HG03135 (cell line): ENCODE results near the gene FBXW7.

Source experiments
- ATAC-seq: cut with Tn5 transposase; IDR thresholded peaks from one replicate; pipeline ENCODE4 v1.9.1; 2021; ENCODE audit warnings: mild to moderate bottlenecking, moderate library complexity; ENCODE audit not compliant: unreplicated experiment

Gene FBXW7

DNA sequence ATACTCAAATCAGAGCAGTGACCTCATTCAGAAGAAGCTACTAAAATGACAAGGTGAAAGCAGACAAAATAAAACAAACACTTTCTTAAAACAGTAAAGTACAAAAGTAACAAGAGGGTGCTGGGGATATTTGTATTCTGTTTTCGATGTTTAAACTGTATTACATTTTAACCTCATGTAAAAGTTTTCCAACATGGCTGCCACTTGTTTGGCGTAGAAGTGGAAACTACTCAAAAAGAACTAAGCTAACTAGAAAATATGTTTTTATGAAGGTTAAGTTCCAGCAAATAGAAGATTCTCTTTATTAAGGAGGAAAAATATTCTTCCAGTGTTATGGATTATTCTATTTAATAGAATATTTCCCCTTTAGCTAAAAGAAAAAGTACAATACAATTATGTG is 155.0 kb downstream of the FBXW7 start:
- ATAC-seq = no peak

- ATAC-seq = no peak
These were observed 155.7 kb downstream of the FBXW7 start for GRCh38 chr4:152380185-152380584.

GRCh38 chr4:152374606-152375285 is 161.1 kb downstream of the FBXW7 start:
- no peak for ATAC-seq

- ATAC-seq = no peak
These were observed 161.7 kb downstream of the FBXW7 start for GRCh38 chr4:152374153-152374552.

GRCh38 chr4:152372444-152372843 is 163.4 kb downstream of the FBXW7 start:
- no peak for ATAC-seq

- no peak for ATAC-seq
These were observed 166.0 kb downstream of the FBXW7 start for GRCh38 chr4:152369902-152370295.

GRCh38 chr4:152369203-152369901 is 166.5 kb downstream of the FBXW7 start:
- ATAC-seq = no peak

- no peak for ATAC-seq
These were observed 167.9 kb downstream of the FBXW7 start for GRCh38 chr4:152368001-152368400.

DNA sequence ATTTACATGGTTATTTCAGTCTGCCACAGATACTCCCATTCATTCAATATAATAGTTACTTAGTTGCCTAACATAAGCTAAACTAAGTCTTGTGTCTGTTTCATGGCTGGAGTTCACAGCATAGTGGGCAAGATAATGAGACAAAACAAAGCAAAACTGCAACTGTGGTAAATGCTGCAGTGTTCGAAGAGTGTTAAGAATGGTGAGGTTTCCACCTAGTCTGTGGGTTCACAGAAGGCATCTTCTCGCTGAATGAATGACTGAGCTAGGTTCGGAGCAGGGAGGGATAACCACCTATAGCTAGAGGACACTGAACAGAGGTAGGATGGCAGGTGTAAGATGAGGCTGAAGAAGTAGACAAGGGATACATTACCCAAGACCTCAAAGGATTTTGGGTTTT is 171.0 kb downstream of the FBXW7 start:
- ATAC-seq = no peak

DNA sequence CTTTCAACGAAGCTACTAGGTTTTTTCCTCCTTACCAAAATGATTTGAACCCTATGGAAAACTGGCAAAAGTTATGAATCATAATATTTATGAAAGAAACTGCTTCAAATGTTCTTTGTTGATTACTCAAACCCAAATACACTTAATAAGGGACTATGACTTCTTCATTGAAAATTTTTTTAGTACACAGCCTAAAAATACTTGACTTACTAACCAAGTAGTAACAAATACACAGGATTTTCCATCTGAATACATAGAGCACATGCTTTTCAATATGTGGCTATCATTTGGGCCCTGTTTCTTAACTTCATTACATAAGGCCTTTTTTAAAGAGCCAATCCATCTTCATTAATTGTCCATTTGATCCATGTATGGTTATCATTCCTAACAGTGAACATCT is 171.5 kb downstream of the FBXW7 start:
- no peak for ATAC-seq

DNA sequence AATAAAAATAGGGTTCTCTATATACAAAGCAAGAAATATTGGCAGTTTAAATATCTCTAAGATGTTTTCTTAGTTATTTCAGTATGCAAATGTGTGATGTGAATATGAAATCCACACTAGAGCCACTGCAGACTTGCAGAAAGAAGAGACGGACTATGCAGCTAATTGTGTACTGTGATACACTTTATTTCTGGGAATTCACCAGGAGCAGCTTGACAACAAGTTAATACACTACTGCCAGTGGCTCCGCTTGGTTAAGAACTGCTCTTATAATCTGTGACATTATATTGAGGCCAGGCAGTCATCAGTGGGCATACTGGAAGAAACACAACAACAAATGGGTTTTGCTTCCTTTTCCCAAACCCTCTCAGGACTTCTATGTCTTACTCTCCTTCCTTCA is 172.0 kb downstream of the FBXW7 start:
- no peak for ATAC-seq

DNA sequence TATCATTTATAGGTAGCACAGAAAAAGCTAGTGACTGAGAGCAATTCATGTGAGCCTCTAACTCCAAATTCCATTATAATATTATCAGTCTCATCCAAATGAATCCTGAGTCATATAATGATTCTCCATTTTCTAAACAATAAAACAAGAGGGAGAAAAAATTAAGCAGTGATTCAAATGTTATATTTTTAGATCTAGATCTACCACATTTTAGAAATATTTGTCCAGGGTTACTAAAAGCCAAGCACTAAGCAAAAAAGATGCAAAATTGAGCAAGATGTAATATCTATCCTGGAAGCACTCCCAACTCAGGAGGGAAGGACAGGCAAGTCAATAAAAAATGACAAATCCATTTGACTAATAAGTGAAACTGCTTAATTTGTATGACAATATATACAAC is 172.8 kb downstream of the FBXW7 start:
- ATAC-seq = no peak

DNA sequence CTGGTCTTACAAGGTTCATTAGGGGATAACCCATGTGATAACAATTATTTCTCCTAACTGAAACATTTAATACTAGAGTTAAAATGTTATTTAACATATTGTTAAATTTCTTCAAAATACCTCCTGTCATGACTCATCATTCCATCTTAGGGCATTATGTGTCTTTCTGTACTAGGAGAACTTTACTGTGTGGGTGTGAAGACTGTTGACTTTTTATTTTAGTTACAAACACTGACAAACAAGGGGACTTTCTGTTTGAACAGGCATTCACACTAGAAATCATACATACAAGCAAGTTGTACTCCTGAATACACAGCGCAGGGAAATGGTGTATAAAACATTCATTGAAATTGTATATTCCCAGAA is 175.9 kb downstream of the FBXW7 start:
- ATAC-seq = no peak

DNA sequence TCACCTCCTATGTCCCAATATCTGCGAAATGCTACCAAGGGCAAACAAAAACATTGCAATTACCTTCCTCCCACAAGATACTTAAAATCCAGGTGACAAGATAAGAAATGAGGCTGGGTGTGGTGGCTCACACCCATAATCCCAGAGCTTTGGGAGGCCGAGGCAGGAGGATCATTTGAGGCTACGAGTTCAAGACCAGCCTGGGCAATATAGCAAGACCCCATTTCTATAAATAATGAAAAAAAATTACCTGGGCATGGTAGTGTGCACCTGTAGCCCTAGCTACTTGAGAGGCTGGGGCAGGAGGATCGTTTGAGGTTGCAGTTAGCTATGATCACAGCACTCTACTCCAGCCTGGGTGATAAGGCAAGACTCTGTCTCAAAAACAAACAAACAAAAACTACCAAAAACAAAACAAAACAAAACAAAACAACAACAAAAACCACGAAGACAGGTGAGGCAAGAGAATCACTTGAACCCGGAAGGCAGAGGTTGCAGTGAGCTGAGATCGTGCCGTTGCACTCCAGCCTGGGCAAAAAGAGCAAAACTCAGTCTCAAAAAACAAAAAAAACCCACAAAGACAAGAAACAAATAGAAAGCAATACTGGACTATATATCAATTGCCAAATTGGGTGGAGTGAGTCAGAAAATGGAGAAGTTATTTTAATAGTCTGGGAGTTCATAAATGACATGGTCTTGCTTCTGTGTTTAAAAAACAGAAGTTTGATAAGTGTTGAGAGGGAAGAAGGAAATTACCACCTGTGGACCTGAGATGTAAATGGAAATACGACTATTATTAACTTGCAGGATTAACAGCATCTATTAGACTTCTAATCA is 176.5 kb downstream of the FBXW7 start:
- ATAC-seq = no peak

GRCh38 chr4:152357206-152357605 is 178.7 kb downstream of the FBXW7 start:
- no peak for ATAC-seq

DNA sequence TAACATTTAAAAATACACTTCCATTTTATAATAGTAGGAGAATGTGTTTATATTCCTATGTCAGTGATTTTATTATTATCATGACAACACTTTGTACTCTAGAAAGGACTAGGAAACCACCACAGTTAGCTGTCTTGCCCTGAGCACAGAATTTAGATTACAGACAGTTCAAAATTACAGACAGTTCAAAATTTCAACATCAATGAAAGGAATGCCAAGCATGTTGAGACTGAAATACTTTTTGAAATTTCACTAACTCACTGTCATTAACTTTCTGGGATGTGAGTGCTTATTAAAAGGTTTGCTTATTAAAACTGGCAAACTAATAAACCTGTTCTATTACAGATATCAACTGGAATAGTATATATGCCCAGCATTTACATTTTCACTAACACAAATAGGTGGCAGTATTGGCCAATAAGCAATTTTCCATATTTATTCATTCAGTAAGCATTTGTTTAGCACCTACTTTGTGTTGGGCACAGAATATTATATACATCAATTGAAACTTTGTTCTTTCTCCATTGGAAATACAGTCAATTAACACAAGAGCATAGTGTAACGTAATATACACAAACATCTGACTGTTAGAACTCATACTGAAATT is 179.4 kb downstream of the FBXW7 start:
- no peak for ATAC-seq

GRCh38 chr4:152352622-152353116 is 183.2 kb downstream of the FBXW7 start:
- peak; percentile 76 for ATAC-seq

GRCh38 chr4:152352215-152352614 is 183.7 kb downstream of the FBXW7 start:
- ATAC-seq = no peak

DNA sequence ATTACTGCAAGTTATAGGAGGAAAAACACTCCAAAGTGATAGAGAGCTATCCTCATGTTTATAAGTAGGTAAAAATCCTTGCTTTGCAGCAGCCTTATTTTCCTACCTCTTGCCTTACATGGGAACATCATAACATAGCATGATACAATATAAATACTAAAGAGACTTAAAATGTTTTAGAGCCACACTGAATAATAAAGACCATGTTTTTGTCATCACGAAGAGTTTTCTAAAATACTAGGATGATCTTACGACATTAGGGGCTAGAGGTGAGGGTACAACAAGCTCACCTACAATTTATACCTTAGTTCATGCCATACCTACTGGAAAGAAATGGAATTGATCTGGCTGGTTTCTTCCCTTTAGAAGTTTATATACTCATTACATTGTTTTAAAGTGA is 184.8 kb downstream of the FBXW7 start:
- ATAC-seq = no peak

DNA sequence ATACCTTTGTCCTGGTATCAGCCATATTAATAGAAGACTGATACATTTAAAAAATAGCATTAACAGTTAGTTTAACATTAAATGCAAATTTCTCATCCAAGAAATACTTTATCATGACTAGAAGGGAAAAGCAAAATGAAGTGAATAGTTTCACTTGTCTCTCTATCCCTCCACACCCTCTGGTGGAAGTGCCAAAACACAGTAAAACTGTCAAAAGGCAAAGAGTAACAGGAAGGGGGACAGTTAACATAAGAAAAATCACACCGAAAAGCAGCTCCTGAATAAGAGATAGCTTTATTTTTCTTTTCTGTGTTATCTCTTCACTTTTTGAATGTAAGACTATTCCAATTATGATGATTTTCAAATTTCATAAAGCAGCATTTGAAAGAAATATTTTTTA is 187.2 kb downstream of the FBXW7 start:
- no peak for ATAC-seq

DNA sequence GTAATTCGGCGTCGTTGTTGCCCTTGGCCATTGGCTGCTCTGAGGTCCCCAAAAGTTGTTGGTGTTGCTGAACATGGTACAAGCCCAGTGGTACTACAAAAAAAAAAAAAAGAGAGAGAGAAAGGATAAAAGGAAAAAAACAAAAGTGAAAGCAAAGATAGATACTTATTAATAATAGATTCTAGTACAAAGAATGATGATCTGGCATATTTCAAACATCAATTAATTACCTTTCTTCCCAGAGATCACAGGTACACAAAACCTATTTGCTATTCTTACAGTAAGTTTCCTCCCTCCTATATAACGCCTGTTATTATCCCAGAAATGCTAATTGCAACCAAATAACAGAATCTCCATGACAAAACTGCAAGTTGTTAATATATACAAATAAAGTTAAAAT is 188.9 kb downstream of the FBXW7 start:
- ATAC-seq = no peak
